GM18517 (cell line): ENCODE results near the gene MAP1S.

Experiments used
- ATAC-seq: cut with Tn5 transposase; IDR thresholded peaks from one replicate; pipeline ENCODE4 v1.9.1; 2021; ENCODE audit warnings: mild to moderate bottlenecking, moderate library complexity; ENCODE audit not compliant: unreplicated experiment

Gene MAP1S

DNA sequence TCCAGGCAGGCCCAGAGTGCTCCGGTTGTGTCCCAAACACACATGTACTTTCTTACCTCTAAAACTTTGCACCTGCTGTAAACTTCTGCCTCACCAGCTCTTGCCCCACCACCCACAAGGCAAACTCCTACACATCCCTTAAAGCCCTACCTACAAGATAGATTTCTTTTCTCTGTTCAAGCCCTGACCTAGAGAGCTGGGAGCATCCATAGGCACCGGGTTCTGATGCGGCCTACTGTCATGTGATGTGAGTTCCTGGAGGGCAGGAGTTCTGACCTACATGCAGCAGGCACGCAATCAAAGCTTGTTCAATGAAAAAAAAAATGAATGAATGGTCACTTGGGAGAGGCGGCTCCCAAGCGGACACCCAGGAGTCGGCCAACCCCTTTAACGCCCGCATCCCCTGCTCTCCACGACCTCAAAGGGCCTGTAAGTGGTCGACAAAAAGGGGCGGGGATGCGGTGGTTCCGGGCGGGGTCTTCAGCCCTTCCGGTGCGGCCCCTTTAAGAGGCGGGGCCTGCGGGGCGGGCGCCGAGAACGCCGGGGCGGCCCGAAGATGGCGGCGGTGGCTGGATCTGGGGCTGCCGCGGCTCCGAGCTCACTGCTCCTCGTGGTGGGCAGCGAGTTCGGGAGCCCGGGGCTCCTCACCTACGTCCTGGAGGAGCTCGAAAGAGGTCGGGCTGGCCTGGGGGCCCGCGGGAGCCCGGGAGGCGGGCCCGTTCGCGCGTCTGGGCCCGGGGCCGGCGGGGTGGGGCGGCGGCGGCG lies at the start of gene MAP1S:
Gene MAP1S (plus strand): TSS at position 534 of the 765 bp plus-strand sequence. CDS start 23 bp downstream, at position 557.
- ATAC-seq: peak; percentile 66

GRCh38 chr19:17671906-17672305 lies 47.4 kb upstream of the MAP1S start:
- ATAC-seq: no peak

DNA sequence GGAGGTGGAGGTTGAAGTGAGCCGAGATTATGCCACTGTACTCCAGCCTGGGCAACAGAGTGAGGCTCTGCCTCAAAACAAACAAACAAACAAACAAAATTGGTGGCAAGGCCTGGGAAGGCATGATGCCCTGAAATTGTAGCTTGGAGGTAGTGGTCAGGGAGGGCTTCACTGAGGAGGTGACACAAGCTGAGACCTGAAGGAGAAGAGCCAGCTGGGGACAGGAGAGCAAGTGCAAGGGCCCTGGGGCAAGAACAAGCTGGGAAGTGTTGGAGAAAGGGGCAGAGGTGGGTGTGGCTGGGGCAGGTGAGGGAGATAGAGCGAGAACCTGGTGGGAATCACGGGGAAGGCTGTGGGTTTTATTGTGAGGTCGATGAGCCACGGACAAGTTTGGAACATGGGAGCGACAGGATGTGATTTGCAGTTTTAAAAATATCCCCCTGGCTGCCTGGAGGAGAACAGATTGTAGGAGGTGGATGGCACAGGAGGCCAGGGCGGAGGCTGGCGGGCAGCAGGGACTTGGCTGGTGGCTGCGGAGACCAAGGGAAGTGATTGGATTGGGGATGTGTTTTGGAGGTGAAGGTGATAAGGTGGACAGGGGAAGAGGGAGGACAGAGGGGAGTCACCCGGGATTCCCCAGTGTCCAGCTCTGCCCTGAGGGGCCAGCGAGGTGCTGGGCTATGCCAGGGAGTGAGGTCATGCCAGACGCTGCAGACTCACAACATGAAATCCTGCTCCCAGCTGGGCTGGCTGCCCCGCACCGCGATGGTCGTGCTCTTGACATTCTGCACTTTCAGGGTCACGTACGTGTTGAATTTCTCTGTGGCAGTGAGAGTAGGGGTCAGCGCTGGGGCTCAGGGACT lies 45.1 kb upstream of the MAP1S start:
- no peak for ATAC-seq

GRCh38 chr19:17676295-17676694 lies 43.0 kb upstream of the MAP1S start:
- no peak for ATAC-seq

DNA sequence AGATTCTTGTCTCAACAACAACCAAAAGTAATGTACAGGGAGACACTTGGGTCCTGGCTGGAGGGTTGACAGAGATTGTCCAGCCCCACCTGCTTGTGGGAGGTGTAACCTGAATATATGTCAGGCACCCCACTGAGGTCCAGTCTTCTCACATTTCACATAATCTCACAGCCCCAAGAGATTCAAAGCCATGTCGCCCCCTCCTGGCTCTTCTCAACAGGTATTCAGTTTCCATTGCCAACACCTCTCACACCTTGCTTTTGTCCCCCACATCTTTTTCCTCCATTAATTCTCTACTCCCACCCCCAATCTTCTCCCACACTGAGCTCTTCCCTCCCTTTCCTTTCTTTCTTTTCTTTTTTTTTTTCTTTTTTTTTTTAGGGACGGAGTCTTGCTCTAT lies 42.3 kb upstream of the MAP1S start:
- no peak for ATAC-seq

DNA sequence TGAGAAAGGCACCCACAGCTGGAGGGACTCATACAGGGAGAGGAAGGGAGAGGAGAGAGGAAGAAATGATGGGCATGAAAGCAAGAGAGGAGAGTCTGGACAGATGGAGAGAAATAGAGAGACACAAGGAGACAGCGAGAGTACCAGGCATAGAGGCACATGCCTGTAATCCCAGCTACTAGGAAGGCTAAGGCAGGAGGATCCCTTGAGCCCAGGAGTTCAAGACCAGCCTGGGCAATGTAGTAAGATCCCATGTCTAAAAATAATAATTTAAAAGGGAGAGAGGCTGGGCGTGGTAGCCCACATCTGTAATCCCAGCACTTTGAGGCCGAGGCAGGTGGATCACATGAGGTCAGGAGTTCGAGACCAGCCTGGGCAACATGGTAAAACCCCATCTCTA lies 40.4 kb upstream of the MAP1S start:
- no peak for ATAC-seq

DNA sequence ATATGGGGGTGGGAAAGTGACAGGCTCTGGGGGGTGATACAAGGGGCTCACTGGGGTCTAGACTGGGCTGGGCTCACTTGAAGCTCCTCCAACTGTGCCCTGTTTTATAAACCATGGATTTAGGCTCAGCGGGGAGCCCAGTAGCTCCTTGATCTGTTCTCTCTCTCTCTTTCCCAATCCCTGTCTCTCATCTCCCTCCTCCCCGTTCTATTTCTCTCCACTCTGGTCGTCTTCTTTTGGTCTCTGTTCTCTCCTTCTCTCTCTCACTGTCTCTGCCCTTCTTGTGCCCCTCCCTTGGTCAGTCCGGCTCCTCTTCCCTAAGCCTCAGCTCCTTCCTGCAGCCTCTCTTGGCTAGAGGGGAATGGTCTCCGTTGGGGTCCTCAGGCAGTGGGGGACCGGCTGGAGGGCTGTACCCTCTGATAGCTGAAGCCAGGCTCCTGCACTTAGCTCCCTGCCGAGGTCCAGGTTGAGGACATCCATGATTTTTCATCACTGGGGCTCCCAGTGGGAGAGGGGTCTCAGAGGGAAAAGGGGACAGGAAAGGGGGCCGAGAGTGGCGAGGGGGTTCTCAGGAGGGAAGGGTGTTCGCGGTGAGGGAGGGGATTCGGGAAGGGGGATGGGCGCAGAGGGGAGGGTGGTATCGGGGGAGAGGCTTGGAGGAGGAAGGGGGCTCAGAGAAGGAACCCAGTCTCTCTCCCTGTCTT lies 39.6 kb upstream of the MAP1S start:
- no peak for ATAC-seq

DNA sequence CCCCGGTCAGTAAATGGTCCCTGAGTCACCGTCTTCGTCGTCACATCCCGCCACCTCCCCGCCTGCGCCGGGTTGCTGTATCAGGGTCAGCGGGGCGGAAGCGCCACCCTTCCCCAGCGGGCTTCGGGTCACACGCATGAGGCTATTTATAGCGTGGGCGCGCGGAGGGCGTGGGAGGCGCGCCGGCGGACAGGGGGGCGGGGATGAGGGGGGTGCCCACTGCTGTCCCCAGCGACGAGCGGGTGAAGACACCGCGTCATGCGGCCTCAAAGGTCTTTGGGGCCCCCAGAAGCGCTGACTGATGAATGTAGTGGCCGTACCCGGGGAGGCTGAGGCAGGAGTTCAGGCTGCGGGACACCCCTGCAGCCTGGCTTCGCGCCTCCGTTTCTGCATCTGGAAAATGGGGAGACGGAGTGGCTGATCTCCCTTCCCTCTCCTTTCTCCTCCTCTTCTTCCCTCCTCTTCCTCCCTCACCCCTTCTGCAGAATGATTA lies 39.0 kb upstream of the MAP1S start:
- ATAC-seq: no peak

DNA sequence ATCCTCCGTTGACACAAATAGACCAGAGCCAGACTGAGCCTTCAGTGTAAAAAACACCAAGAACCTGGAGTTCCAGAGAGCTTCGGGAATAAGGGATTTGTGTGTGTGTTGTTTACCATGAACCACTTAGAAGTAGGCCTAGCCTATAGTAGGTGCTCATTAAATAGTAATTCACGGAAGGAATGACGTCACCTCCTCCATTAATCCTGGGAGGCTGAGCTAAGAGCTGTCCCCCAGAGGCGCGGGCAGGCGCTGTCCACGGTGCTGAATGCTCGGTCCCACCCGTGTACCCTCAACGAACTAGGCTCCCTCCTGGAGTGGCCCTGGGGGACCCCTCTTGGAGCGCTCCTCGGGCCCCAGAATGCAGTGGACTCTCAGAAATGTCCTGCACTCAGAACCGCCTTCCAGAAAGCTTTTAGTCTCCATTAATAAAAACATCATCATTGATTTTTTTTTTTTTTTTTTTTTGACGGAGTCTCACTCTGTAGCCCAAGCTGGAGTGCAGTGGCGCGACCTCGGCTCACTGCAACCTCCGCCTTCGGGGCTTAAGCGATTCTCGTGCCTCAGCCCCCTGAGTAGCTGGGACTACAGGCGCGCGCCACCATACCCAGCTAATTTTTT lies 37.7 kb upstream of the MAP1S start:
- no peak for ATAC-seq

GRCh38 chr19:17682273-17682672 lies 37.0 kb upstream of the MAP1S start:
- ATAC-seq: no peak

DNA sequence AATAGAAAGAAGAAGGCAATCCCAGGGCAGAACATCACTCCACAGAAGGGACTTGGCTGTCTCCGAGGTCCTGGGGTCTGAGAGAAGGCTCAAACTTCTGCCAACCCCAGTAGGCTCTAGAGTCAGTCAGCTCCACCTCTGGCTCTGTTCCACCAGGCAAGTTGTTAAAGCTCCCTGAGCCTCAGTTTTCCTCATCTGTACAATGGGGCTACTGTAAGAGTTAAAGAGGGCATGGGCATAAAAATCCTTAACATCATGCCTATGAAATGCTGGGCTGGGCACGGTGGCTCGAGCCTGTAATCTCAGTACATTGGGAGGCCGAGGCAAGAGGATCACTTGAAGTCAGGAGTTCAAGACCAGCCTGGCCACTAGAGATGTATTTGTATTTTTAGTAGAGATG lies 36.2 kb upstream of the MAP1S start:
- no peak for ATAC-seq

GRCh38 chr19:17684256-17684655 lies 35.0 kb upstream of the MAP1S start:
- ATAC-seq: no peak

GRCh38 chr19:17685451-17686022 lies 33.7 kb upstream of the MAP1S start:
- ATAC-seq: no peak

- no peak for ATAC-seq
Measured at GRCh38 chr19:17686023-17686521, 33.2 kb upstream of the MAP1S start.

DNA sequence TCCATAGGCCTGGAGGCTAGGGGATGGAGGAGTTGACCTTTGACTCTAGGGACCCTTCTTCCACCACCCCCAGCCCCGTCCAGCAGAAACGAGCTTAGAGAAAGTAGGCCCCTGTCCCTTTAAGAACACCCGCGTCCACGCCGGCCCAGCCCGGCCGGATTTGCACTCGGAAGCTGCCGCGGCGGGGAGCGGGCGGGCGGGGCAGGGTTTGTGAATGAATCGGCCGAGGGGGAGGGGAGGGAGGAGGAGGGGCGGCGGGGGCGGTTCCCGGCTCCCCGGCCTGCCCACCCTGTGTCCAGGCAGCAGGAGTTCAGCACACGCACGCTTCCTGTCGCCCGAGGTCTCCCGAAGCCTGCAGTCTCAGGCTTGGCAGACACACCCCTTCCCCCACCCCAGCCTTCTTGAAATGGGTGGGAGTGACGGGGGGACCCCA lies 32.7 kb upstream of the MAP1S start:
- ATAC-seq: no peak

GRCh38 chr19:17687141-17687856 lies 32.0 kb upstream of the MAP1S start:
- no peak for ATAC-seq

GRCh38 chr19:17687857-17688784 lies 31.2 kb upstream of the MAP1S start, which contains the start of gene UNC13A:
UNC13A (minus strand) TSS chr19:17688354; CDS start chr19:17688199, 155 bp downstream.
- no peak for ATAC-seq

DNA sequence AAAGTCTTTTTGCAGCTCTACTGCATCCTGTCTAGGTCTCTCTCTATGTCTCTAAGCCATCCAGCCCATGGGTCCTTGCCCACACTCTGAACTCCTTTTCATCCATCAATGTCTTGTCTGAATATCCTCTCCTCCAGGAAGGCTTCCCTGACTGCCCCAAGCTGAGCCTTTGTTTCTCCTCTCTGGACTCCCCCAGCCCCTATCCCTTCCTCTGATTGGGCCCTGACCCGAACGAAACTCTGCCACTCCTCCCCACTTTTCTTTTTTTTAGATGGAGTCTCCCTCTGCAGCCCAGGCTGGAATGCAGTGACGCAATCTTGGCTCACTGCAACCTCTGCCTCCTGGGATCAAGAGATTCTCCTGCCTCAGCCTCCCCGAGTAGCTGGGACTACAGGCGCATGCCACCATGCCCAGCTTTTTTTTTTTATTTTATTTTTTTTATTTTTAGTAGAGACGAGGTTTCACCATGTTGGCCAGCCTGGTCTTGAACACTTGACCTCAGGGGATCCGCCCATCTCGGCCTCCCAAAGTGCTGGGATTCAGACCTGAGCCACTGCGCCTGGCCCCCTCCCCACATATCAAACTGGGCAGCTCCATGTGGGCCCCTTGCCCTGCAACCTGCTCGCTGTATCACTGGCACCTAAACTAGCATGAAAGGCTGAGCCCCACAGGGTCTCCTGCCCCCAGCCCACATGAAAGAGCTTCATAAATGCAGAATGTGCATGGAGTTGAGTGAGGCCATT lies 30.3 kb upstream of the MAP1S start:
- no peak for ATAC-seq
